Stimulated activated memory B cell treated with anti-CD40 and anti-IgM and Interleukin-4, amounts not matched to agents 10 μg/mL and 1 μg/mL and 100 μg/mL, for 72 hours (primary cell): ENCODE results near the gene TTLL5.

Experiments used
- ATAC-seq: fragments of 150-1000 bp; cut with Tn5 transposase; 2 replicates; pipeline ENCODE4 v1.10.0; 2021
- H3K27ac Mint-ChIP-seq: one replicate; pipeline ENCODE4 v1.8.0; 2022; ENCODE audit warnings: mild to moderate bottlenecking, mixed read lengths
- H3K27me3 Mint-ChIP-seq: one replicate; pipeline ENCODE4 v1.8.0; 2022; ENCODE audit warnings: mixed read lengths
- H3K36me3 Mint-ChIP-seq: one replicate; pipeline ENCODE4 v1.8.0; 2022; ENCODE audit warnings: mixed read lengths
- H3K4me1 Mint-ChIP-seq: one replicate; pipeline ENCODE4 v1.8.0; 2022; ENCODE audit warnings: mixed read lengths
- H3K4me3 Mint-ChIP-seq: one replicate; pipeline ENCODE4 v1.8.0; 2022; ENCODE audit warnings: mild to moderate bottlenecking, moderate library complexity, mixed read lengths
- H3K9me3 Mint-ChIP-seq: one replicate; pipeline ENCODE4 v1.8.0; 2022; ENCODE audit warnings: mixed read lengths

TTLL5 gene

DNA sequence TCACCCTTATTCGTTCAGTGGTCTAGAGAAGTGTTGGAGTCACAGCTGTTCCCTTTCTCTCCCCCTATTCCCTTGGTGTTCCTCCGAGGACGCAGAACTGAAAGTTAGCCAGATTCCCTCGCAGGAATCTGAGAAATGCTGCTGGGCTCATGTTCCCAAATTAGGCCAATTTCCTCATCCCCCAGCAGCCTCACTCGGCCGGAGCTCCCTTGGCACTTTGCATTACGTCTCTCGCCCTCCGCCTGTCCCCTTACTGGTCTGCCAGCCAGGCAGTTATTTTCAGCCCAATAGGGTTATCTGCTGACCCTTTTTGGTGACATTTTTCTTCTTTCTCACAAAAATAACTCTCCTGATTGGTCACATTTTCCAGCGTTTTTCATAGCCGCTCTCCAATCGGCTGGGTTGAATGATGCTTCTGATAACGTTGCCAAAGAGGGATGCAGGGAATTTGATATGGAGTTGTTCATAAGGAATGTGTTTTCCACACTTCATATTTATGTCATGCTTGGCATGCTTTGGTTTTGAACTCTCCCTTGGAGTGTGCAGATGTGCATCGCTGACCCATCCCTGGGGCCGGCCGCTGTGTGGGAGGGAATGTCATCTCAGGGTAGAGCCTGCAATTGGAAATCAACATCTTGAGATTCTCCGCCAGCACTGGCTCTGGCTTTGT lies 334.5 kb downstream of the TTLL5 start:
- ATAC-seq, result no peak
- Mint-ChIP-seq H3K9me3 (no peaks in the 10 kb centered on the region), H3K36me3 (peaks cover 42% of the 10 kb centered on the region), H3K27me3 (no peaks in the 10 kb centered on the region), H3K4me1 (peaks cover 11% of the 10 kb centered on the region), H3K4me3 (no peak overlapping the region), H3K27ac (no peak overlapping the region)

DNA sequence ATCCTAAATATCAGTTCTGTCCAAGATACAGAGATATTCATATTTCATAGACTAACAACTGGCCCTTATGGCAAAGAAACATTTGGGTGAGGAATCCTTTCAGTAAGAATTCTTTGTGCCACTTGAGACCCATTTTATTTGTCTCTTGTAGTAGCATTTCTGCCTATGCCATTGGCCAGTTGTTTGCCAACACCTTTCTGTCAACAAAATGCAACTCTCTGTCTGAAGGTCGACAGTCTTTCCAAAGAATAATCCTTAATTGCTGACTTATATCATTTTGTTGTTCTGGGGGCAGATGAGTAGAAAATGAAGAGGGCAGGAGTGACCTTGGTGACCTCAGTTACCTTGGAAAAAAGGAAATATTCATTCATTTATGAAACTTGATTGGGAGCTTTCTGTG lies 335.4 kb downstream of the TTLL5 start:
- peaks cover 49% of the 10 kb centered on the region for H3K36me3 Mint-ChIP-seq
- no peak for ATAC-seq

DNA sequence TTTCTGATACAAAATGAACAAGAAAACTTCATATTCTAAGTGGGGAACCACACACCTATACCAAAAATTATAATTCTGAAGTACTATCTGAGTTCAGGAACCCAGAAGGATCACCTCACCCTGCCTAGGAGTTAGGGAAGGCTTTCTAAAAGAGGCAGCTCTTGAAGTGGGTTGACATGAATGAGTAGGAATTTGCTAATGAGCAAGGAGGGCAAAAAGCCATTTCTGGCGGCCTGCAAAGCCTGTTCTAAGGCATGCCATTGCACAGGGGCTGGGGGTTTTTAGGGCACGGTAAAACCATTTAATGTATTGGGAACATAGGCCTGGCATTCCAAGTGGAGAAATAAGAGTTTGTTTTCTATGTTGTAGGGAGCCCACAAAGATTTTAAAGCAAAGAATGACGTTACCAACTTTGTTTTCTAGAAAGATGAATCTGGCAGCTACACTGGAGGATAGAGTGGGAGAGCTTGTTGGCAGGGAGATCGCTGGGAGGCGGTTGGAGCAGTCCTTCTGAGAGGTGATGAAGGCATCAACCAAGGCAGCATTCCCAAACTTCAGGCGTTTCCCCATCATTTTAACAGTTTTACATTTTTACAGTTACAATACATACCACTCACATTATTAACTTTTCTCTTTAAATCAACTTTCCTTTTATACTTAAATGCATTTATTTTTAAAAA lies 338.6 kb downstream of the TTLL5 start:
- no peak for ATAC-seq
- Mint-ChIP-seq H3K4me1 (no peaks in the 10 kb centered on the region), H3K27me3 (no peaks in the 10 kb centered on the region), H3K36me3 (peaks cover 66% of the 10 kb centered on the region), H3K9me3 (peaks cover 10% of the 10 kb centered on the region), H3K27ac (no peak overlapping the region), H3K4me3 (no peak overlapping the region)

More for the DNA sequence above, 335.4 kb downstream of the TTLL5 start:
- no peaks in the 10 kb centered on the region for H3K9me3 Mint-ChIP-seq
- H3K4me3 Mint-ChIP-seq, result no peak overlapping the region
- no peaks in the 10 kb centered on the region for H3K27me3 Mint-ChIP-seq
- peaks cover 11% of the 10 kb centered on the region for H3K4me1 Mint-ChIP-seq
- no peak overlapping the region for H3K27ac Mint-ChIP-seq

DNA sequence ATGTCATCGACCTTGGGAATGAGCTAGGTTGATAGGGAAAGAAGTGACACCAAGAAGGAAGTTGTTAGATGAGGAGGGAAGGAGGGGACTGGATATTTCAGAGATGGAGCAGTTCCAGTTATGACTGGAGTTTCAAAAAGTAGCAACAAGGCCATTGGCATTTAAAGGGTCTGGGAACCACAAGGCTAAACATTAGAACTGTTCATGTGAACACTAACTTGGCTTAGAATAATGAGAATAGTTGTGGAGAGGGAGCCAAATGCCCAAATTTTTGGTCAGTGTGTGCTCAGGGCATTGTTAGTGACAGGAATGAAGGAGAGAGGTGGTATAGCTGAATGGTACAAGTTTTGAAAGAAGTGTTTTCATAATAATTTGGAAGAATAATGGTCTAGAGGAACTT lies 341.3 kb downstream of the TTLL5 start:
- H3K27me3 Mint-ChIP-seq, result no peaks in the 10 kb centered on the region
- H3K4me1 Mint-ChIP-seq, result no peaks in the 10 kb centered on the region
- no peak for ATAC-seq
- peaks cover 74% of the 10 kb centered on the region for H3K36me3 Mint-ChIP-seq
- H3K27ac Mint-ChIP-seq, result no peak overlapping the region
- peaks cover 17% of the 10 kb centered on the region for H3K9me3 Mint-ChIP-seq
- no peak overlapping the region for H3K4me3 Mint-ChIP-seq
